22Rv1 (cell line): ENCODE data around the gene PLXNA2.

Source experiments
- H3K27ac ChIP-seq: fragments of 450-650 bp; 2 replicates; pipeline ENCODE4 v1.5.1; 2017
- ZFX ChIP-seq: fragments of 450-650 bp; IDR thresholded peaks from 2 replicates; pipeline ENCODE4 v1.6.1; 2017; ENCODE audit warnings: antibody characterized with exemption, borderline replicate concordance
- TF ChIP-seq, protein P1 (sequence below): fragments of 450-650 bp; IDR thresholded peaks from 2 replicates; pipeline ENCODE4 v1.5.1; 2017; ENCODE audit warnings: mild to moderate bottlenecking

Gene PLXNA2

DNA sequence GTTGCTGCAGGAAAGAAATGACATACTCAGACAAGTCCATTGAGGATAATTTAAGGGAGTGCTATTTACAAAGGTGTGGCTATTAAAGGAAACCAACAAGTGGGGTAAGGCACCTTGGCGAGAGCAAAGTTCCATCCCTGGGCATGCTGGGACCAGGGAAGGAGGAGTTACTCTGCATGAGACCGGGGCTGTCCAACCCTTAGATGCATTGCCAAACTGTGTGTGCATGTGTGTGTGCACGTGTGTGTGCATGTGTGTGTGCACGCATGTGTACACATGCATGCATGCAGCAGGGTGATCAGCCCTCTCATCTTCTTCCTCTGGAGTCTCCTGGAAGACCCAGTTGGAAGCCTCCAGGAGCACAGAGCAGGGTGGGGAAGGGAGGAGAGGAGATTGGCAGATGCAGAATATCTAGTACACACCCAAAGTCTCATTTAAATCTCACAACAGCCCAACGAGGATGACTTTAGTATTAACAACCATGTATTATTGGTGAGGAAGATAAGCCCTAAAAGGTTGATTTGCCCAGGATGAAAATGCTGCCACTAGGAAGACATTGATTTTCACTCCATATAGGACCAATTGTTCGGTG, 261.0 kb downstream of the PLXNA2 start:
- TF ChIP-seq ZFX: no peak
- TF ChIP-seq, protein P1, sequence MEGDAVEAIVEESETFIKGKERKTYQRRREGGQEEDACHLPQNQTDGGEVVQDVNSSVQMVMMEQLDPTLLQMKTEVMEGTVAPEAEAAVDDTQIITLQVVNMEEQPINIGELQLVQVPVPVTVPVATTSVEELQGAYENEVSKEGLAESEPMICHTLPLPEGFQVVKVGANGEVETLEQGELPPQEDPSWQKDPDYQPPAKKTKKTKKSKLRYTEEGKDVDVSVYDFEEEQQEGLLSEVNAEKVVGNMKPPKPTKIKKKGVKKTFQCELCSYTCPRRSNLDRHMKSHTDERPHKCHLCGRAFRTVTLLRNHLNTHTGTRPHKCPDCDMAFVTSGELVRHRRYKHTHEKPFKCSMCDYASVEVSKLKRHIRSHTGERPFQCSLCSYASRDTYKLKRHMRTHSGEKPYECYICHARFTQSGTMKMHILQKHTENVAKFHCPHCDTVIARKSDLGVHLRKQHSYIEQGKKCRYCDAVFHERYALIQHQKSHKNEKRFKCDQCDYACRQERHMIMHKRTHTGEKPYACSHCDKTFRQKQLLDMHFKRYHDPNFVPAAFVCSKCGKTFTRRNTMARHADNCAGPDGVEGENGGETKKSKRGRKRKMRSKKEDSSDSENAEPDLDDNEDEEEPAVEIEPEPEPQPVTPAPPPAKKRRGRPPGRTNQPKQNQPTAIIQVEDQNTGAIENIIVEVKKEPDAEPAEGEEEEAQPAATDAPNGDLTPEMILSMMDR: no peak
- no peak overlapping the region for H3K27ac ChIP-seq

DNA sequence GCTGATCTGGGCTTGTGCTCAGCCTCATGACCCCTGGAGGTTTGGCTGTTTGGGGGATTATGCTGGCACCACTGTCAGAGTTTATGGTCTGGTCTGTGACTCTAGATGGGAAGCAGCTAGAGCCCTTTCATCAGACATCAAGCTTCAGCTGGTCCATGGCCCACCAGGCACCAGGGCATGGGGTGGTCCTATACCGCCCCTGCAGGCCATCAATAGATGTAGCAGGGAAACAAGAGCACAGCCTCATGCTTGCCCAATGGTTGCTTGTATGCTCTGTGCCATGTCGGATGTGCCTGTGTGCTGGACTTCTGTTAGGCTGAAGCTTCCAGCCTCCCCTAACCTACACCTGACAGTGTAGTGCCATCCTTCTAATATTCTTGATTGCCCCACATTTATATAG, 262.2 kb downstream of the PLXNA2 start:
- TF ChIP-seq ZFX: no peak
- TF ChIP-seq, protein P1: peak; percentile 89
- H3K27ac ChIP-seq: no peak overlapping the region

DNA sequence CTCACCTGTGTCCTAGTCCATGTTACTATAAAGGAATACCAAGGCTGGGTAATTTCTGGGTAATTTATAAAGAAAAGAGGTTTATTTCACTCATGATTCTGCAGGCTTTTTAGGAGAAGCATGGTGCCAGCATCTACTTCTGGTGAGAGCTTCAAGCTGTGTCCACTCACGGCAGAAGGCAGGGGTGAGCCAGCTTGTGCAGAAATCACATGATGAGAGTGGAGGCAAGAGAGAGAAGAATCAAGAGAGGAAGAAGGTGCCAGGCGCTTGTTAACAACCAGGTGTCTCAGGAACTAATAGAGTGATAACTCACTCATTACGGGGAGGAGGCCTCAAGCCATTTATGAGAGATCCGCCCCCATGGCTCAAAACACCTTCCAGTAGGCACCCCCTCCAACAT, 265.7 kb downstream of the PLXNA2 start:
- TF ChIP-seq ZFX: no peak
- TF ChIP-seq, protein P1: no peak
- no peak overlapping the region for H3K27ac ChIP-seq

DNA sequence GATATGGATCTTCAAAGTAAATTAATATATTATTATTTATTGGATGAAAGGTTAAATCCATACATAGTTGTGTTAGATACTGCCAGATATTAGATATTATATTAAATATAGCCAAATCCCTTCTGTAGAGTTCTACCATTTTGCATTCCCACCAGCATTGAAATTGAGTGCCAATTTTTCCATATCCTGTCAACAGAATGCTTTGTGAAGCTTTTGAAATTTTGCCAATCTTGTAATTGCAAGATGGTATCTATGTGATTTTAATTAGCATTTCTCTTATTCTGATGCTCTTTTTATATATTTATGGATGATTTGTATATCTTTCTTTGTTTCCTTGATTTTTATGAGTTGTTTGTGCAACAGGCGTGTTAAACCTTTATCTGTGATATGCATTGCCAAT, 266.3 kb downstream of the PLXNA2 start:
- H3K27ac ChIP-seq: no peak overlapping the region
- TF ChIP-seq, protein P1: no peak
- TF ChIP-seq ZFX: no peak

DNA sequence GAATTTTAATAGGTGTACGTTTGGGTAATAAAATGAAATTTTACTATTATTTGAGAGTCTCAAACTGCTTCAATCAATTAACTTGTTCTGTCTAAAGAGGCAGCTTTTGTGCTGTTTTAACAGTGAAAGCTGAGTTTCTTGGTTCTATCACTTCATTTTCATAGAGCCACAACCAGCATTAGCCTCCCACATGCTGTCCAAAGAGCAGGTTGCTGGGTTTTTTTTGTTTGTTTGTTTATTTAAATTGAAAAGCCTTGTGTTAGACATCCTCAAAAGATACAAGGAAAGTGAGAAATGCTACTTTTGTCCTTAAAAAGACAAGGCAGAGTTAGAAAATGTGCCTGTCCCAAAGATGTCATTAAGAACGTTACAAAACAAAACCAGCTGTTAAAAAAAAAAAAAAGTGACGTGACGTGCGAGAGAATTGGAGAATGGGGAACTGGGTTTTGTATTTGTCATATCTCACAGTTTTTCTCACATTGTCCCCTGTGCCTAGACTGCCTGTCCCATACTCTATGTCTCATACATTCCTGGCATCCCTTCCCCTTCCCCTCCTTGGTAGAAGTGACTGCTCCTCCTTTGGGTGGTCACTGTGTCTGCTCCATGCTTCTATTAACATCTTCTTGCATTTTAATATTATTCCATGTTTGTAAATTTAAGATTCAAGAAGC, 270.2 kb downstream of the PLXNA2 start:
- TF ChIP-seq, protein P1: no peak
- no peak for TF ChIP-seq ZFX
- H3K27ac ChIP-seq: no peak overlapping the region

DNA sequence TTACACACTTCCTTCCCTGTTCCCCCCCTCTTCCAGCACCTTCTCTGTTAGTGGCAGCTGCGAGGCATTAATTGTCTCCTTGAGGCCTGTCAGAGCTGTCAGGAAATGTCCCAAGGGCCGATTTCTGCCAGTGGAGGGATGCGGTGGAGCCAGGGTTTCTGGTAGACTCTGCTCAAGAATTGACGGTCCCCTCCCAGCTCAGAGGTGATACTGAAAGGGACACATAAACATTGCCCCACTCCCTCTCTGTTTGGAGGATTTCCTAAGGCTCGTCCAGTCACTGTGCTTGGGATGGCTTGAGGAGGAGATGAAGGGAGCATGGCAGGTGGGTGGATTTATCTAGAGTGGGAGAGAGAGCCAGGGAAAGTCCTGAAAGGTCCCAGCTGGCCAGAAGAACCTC, 271.8 kb downstream of the PLXNA2 start:
- H3K27ac ChIP-seq: no peak overlapping the region
- no peak for TF ChIP-seq ZFX
- TF ChIP-seq, protein P1: no peak
